Liver (tissue), 9 donors: ENCODE measurements around the gene SRP9. TPM values are rescaled to one million over a fixed set of nuclear protein-coding genes. Genes with fewer than 3 reads are reported as not detected.

Experiments used
- DNase-seq: peaks from one replicate; pipeline ENCODE4 v3.0.0-alpha.2; 2017; ENCODE audit warnings: low spot score
- H3K27ac ChIP-seq, 2 donors: one replicate each; pipeline ENCODE4 v1.7.0; 2013; ENCODE audit warnings: inconsistent platforms in 2 of 2, low read length in 2 of 2, control low read depth in 1 of 2, low read depth in 1 of 2, mild to moderate bottlenecking in 1 of 2
- H3K27me3 ChIP-seq, 4 donors: one replicate each; pipeline versions ENCODE4 v1.6.1 to v1.7.0; 2013; ENCODE audit warnings: low read length in 3 of 4, inconsistent platforms in 1 of 4, mild to moderate bottlenecking in 1 of 4, moderate library complexity in 1 of 4; ENCODE audit not compliant: control insufficient read depth in 4 of 4, insufficient read depth in 4 of 4
- H3K36me3 ChIP-seq, 4 donors: one replicate each; pipeline versions ENCODE4 v1.6.1 to v1.7.0; 2013; ENCODE audit warnings: low read length in 3 of 4, mild to moderate bottlenecking in 3 of 4, low read depth in 1 of 4, moderate library complexity in 1 of 4; ENCODE audit not compliant: control insufficient read depth in 4 of 4, insufficient read depth in 3 of 4
- H3K4me1 ChIP-seq, 4 donors: one replicate each; pipeline versions ENCODE4 v1.6.1 to v1.7.0; 2013; ENCODE audit warnings: low read length in 3 of 4, mild to moderate bottlenecking in 3 of 4, moderate library complexity in 1 of 4; ENCODE audit not compliant: control insufficient read depth in 4 of 4, insufficient read depth in 4 of 4
- H3K4me3 ChIP-seq, 3 donors: one replicate each; pipeline versions ENCODE4 v1.6.1 to v1.7.0; 2013; ENCODE audit warnings: low read length in 3 of 3, control low read depth in 1 of 3, low read depth in 1 of 3, mild to moderate bottlenecking in 1 of 3
- H3K9ac ChIP-seq, 2 donors: one replicate each; pipeline ENCODE4 v1.7.0; 2013; ENCODE audit warnings: low read length in 2 of 2, mild to moderate bottlenecking in 2 of 2, moderate library complexity in 2 of 2, control low read depth in 1 of 2, low read depth in 1 of 2
- H3K9me3 ChIP-seq, 4 donors: one replicate each; pipeline versions ENCODE4 v1.6.1 to v1.7.0; 2013; ENCODE audit warnings: low read length in 3 of 4; ENCODE audit not compliant: control insufficient read depth in 4 of 4
- ATF3 ChIP-seq: IDR thresholded peaks from 2 replicates; pipeline ENCODE4 v1.6.1; 2016; ENCODE audit warnings: antibody characterized with exemption
- CTCF ChIP-seq: fragments of 150-350 bp; IDR thresholded peaks from 2 replicates; pipeline ENCODE4 v1.5.1; 2017; ENCODE audit warnings: improper control_type of control experiment, low read depth, low read length; ENCODE audit not compliant: missing input control
- EGR1 ChIP-seq, 2 donors: IDR thresholded peaks; 2 replicates each; pipeline ENCODE4 v1.6.1; 2016 to 2018; ENCODE audit warnings: antibody characterized with exemption in 2 of 2, low read depth in 2 of 2
- FOXA1 ChIP-seq: IDR thresholded peaks from 2 replicates; pipeline ENCODE4 v1.6.1; 2016; ENCODE audit warnings: antibody characterized with exemption
- FOXA2 ChIP-seq: IDR thresholded peaks from 2 replicates; pipeline ENCODE4 v1.6.1; 2016; ENCODE audit warnings: antibody characterized with exemption
- GABPA ChIP-seq, 2 donors: IDR thresholded peaks in 1 of 2; conservative IDR thresholded peaks in 1 of 2; 2 replicates each; pipeline ENCODE4 v1.6.1; 2016; ENCODE audit warnings: antibody characterized with exemption in 2 of 2, mild to moderate bottlenecking in 1 of 2, moderate library complexity in 1 of 2
- HNF4A ChIP-seq, 2 donors: conservative IDR thresholded peaks; 2 replicates each; pipeline ENCODE4 v1.6.1; 2016; ENCODE audit warnings: antibody characterized with exemption in 2 of 2, mild to moderate bottlenecking in 2 of 2
- HNF4G ChIP-seq: IDR thresholded peaks from 2 replicates; pipeline ENCODE4 v1.6.1; 2016; ENCODE audit warnings: antibody characterized with exemption
- JUND ChIP-seq, 2 donors: IDR thresholded peaks; 2 replicates each; pipeline ENCODE4 v1.6.1; 2016; ENCODE audit warnings: antibody characterized with exemption in 2 of 2
- NR2F2 ChIP-seq: IDR thresholded peaks from 2 replicates; pipeline ENCODE4 v1.6.1; 2016; ENCODE audit warnings: antibody characterized with exemption
- RAD21 ChIP-seq, 2 donors: IDR thresholded peaks; 2 replicates each; pipeline ENCODE4 v1.6.1; 2016; ENCODE audit warnings: antibody characterized with exemption in 2 of 2, mild to moderate bottlenecking in 2 of 2
- REST ChIP-seq: IDR thresholded peaks from 2 replicates; pipeline ENCODE4 v1.6.1; 2016; ENCODE audit warnings: antibody characterized with exemption, mild to moderate bottlenecking
- RXRA ChIP-seq, 2 donors: IDR thresholded peaks; 2 replicates each; pipeline ENCODE4 v1.6.1; 2017 to 2018; ENCODE audit warnings: antibody characterized with exemption in 2 of 2, mild to moderate bottlenecking in 1 of 2
- SP1 ChIP-seq: IDR thresholded peaks from 2 replicates; pipeline ENCODE4 v1.6.1; 2018; ENCODE audit warnings: antibody characterized with exemption, mild to moderate bottlenecking
- TAF1 ChIP-seq: conservative IDR thresholded peaks from 2 replicates; pipeline ENCODE4 v1.6.1; 2016; ENCODE audit warnings: antibody characterized with exemption, mild to moderate bottlenecking
- YY1 ChIP-seq: IDR thresholded peaks from 2 replicates; pipeline ENCODE4 v1.6.1; 2016; ENCODE audit warnings: antibody characterized with exemption, mild to moderate bottlenecking
- WGBS: extraction: QIAGEN DNeasy Blood & Tissue Kit; methylation state at CpG from one replicate; pipeline ENCODE4 v1.1.7; 2013; 5-methylcytosine and 5-hydroxymethylcytosine counted together
- polyA plus RNA-seq, 2 donors: library from polyadenylated mRNA; stranded (reverse) in 1 of 2; unstranded in 1 of 2; fragments of 200-250 nt in 1 of 2; fragments of >200 nt in 1 of 2; fragmentation: Nextera tagmentation in 1 of 2; extraction: Ambion mirVana in 1 of 2; gene quantifications; one replicate each; pipeline versions ENCODE4 v1.2.1 to v1.2.3, GENCODE V29; 2013 to 2015
- total RNA-seq, 2 donors: library from RNA; depleted of rRNA; stranded (reverse); fragments of >200 nt; gene quantifications; one replicate each; pipeline ENCODE4 v1.2.3, GENCODE V29; 2014
- TF ChIP-seq, protein P1 (sequence below): IDR thresholded peaks from 2 replicates; pipeline ENCODE4 v1.6.1; 2016; ENCODE audit warnings: antibody characterized with exemption
- TF ChIP-seq, protein P2 (sequence below): IDR thresholded peaks from 2 replicates; pipeline ENCODE4 v1.6.1; 2016; ENCODE audit warnings: antibody characterized with exemption
- donor health status: healthy.
- donor health status: healthy.
- donor health status: healthy.
- donor health status: healthy.
- donor health status: healthy.

Gene SRP9
- total and polyA plus RNA-seq, 4 donors = 152 to 179 (median 154) TPM

GRCh38 chr1:225820522-225821120 is 43.0 kb downstream of the SRP9 start:
- peaks cover 0 to 4% (median 0%) of the 10 kb centered on the region in 4 donors for H3K36me3 ChIP-seq
- H3K9ac ChIP-seq = peak overlapping the region in 1 of 2 donors; percentile 23
- TF ChIP-seq ATF3 = no peak
- peak; percentile 13 to 19 for TF ChIP-seq RAD21 (IDR thresholded peaks at IDR 0.05)
- peak; percentile 64 for TF ChIP-seq REST
- TF ChIP-seq FOXA1 = peak; percentile 97
- TF ChIP-seq NR2F2 = no peak
- peak; percentile 46 for TF ChIP-seq YY1
- TF ChIP-seq TAF1 = no peak
- TF ChIP-seq CTCF = no peak
- peak; percentile 77 for TF ChIP-seq SP1
- TF ChIP-seq, protein P1, sequence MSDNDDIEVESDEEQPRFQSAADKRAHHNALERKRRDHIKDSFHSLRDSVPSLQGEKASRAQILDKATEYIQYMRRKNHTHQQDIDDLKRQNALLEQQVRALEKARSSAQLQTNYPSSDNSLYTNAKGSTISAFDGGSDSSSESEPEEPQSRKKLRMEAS = peak; percentile 50
- no peak for TF ChIP-seq EGR1 (IDR thresholded peaks at IDR 0.05; ENCODE audit: low read depth in 2 of 2)
- TF ChIP-seq FOXA2 = peak; percentile 95
- TF ChIP-seq HNF4A (conservative IDR thresholded peaks at IDR 0.05) = peak; percentile 75 to 79
- TF ChIP-seq HNF4G = no peak
- TF ChIP-seq RXRA (IDR thresholded peaks at IDR 0.05) = peak; percentile 82 to 85
- TF ChIP-seq, protein P2, sequence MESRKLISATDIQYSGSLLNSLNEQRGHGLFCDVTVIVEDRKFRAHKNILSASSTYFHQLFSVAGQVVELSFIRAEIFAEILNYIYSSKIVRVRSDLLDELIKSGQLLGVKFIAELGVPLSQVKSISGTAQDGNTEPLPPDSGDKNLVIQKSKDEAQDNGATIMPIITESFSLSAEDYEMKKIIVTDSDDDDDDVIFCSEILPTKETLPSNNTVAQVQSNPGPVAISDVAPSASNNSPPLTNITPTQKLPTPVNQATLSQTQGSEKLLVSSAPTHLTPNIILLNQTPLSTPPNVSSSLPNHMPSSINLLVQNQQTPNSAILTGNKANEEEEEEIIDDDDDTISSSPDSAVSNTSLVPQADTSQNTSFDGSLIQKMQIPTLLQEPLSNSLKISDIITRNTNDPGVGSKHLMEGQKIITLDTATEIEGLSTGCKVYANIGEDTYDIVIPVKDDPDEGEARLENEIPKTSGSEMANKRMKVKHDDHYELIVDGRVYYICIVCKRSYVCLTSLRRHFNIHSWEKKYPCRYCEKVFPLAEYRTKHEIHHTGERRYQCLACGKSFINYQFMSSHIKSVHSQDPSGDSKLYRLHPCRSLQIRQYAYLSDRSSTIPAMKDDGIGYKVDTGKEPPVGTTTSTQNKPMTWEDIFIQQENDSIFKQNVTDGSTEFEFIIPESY = peak; percentile 42
- TF ChIP-seq GABPA (IDR thresholded peaks at IDR 0.05 in 1 of 2, conservative IDR thresholded peaks at IDR 0.05 in 1 of 2) = no peak
- TF ChIP-seq JUND (IDR thresholded peaks at IDR 0.05) = peak; percentile 18 to 45
- no peak overlapping the region for H3K4me3 ChIP-seq
- 67% methylated on average over 5 of the region's 5 CpGs for WGBS
- H3K4me1 ChIP-seq = peaks cover 37 to 91% (median 84%) of the 10 kb centered on the region in 4 donors
- H3K27ac ChIP-seq = peak overlapping the region; percentile 85 to 86
- no peaks in the 10 kb centered on the region for H3K27me3 ChIP-seq
- DNase-seq = no peak
- H3K9me3 ChIP-seq = no peaks in the 10 kb centered on the region
